Mucosa of gallbladder (tissue), 1 donor: ENCODE measurements around the gene LIME1. TPM values are rescaled to one million over a fixed set of nuclear protein-coding genes. Genes with fewer than 3 reads are reported as not detected.
"Not testable (repeated sequence)": the region's sequence is repeated elsewhere in the genome, so short reads cannot be mapped to it uniquely, and the experiment has no call there.

Experiments used
- DNase-seq: peaks from one replicate; pipeline ENCODE4 v3.0.0-alpha.2; 2020; ENCODE audit warnings: low spot score
- total RNA-seq: library from RNA; stranded (reverse); gene quantifications from one replicate; pipeline ENCODE4 v1.2.1, GENCODE V29; 2021
- donor health status: DM: no; HTN: no; CAD: no.

The LIME1 gene
- total RNA-seq, 1 donor from 2014 or later, result 14.8 TPM

DNA sequence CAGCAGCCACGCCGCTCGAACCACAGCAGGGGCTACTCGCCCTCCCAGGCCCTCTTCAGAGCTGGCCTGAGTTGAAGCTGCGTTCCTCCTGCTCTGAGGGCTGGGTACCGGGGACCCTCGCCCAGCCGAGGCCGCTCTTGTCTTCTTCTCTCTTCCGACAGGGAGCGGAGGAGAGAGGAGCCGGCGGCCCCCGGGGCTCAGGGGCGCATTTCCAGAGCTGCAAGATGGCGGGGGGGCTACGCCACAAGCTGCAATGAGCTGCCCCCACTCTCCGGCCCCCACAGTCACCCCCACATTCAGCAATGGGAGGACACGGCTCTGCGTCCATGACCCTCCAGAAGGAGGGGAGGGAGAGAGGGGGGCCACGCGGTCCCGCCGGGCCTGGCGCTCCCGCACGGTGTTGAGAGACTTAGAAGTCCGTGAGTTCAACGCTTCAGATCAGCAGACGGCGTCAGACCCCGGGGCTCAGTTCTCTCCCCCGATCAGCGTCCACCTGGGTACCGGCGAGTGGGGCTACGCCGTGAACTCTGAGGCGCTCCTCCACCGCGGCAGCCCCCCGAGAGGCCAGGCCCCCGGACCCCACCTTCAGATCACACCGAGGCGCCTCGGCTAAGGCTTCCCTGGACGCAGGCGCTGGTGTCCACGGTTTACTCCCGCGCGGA, 34.7 kb downstream of the LIME1 start:
- DNase-seq, result no peak

DNA sequence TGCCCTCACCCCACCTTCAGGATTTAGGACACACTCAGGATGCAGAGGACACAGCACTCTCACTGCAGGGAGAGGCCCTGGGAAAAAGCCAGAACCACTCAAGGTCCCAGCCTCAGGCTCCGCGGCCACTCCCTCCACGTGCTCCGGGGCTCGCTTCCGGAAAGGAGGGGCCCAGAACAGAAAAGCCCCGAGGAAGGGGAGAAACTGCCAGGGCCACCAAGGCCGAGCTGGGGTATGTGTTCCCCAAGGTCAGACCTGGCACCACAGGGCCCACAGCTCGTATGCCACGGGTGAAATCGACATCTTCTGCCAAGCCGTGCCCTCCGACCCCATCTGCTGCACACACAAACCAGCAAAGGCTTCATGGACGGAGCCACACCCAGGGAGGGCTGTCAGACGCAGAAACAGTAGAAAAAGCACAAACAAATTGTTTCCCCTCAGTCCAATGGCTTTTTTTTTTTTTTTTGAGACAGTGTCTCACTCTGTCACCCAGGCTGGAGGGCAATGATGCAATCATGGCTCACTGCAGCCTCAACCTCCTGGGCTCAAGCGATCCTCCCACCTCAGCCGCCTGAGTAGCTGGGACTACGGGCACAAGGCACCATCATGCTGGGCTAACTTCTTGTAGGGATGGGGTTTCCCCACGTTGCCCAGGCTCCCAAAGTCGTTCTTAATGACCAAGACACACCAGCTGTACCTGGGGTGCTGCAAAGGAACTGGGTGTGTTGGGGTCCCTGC, 36.5 kb downstream of the LIME1 start:
- no peak for DNase-seq

DNA sequence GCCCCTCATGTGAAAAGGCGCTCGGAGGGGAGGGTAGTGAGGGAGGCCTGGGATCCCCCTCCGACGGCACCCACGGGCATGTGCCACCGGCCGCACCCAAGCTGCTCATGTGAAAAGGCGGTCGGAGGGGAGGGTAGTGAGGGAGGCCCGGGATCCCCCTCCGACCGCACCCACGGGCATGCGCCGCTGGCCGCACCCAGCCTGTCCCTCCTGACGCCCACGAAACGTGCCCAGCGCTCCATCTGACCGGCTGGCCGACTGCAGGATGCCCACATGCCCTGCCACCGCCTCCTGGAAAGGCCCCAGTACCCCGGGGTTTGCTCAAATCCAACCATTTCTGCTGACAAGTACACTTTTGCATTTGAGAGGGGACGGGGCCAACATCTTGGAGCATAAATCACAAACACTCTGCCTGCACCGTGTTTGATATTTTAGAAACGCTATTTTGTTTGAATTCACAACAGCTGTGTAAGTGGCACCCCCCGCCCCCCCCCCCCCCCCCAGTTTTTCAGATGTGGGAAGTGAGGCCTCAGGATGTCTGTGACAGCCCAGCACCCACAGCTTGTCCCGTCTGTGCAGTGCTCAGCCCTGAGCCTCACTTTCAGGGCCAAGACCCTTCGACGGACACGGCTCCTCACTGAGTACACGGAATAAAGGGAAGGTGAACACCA, 37.2 kb downstream of the LIME1 start:
- no peak for DNase-seq

DNA sequence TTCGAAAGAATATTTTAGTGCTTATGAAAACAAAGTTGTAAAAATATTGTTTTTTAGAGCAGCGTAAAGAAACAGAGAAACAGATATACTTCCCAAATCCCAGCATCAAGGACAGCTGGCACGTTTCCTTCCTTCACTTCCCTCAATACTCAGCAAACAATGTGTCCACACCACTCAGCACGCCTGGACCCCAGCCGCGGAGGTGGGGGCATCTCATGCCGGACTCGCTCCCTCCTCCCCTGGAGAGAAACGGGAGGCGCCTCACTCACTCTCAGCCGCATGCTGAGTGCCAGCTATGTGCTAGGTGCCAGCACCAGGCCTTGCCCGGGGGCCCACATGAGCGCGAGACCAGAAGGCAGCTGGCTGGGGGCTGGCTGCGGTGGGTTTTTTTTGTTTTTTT, 37.8 kb downstream of the LIME1 start:
- no peak for DNase-seq

DNA sequence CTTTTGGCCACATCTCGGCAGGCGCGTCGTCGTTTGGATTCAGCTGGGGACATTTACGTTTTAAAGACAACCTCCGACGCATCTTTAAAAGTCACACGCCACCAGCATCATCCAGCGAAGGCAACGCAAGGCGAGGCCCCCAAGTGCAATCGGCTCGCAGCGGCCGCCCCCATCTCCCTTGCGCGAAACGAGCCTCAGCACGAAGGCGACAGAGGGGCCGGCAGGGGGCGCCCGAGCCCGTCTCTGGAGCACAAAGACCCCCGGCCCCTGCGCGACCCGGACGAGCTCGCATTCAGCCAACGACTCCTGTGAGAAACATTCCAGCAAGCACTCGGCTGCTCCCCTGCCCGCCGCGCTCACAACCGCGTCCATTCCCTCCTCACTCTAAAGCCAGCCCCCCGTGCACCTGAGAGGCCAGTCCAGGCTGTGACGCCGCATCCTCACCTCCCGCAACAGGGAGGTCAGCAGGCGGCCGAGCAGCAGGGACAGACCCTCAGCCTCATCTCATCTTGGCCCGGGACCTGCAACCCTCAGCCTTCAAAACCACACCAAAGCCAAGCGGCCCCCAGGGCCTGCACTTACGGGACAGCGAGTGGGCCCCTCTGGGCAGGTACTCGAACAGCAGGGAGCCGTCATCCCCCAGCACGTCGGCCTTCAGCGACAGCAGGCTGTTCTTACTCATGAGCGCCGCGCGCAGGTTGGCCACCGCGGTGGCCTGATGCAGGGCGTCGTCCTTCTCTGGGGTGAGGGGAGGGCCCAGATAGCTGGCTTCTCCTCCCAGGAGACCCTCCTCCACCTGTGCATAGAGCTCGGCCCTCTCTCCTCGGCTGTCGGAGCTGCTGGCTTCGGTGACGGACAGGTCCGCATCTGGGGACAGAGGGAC, 38.9 kb downstream of the LIME1 start:
- no peak for DNase-seq

DNA sequence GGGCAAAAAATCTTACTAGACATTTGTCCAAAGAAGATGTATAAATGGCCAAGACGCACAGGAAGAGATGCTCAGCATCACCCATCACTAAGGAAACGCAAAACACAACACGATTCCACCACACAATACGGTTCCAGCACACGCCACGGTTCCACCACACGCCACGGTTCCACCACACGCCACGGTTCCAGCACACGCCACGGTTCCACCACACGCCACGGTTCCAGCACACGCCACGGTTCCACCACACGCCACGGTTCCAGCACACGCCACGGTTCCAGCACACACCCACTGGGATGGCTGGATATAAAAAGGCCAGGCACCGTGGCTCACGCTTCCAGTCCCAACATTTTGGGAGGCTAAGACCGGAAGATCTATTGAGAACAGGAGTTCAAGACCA, 40.4 kb downstream of the LIME1 start:
- DNase-seq, result not testable (repeated sequence)

DNA sequence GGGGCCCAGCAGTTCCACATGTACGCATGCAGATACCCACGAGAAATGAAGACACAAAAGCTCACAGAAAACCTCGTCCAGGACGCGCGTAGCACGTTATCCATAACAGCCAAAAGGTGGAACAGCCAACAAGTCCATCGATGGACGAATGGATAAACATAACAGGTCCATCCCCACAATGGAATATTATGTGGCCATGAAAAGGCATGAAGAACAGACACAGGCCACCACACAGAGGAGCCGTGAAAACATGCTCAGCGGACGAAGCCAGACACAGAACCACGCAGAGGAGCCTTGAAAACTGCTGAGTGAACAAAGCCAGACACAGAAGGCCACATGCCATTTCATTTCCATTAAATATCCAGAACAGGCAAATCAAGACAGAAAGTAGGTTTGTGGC, 41.1 kb downstream of the LIME1 start:
- no peak for DNase-seq

DNA sequence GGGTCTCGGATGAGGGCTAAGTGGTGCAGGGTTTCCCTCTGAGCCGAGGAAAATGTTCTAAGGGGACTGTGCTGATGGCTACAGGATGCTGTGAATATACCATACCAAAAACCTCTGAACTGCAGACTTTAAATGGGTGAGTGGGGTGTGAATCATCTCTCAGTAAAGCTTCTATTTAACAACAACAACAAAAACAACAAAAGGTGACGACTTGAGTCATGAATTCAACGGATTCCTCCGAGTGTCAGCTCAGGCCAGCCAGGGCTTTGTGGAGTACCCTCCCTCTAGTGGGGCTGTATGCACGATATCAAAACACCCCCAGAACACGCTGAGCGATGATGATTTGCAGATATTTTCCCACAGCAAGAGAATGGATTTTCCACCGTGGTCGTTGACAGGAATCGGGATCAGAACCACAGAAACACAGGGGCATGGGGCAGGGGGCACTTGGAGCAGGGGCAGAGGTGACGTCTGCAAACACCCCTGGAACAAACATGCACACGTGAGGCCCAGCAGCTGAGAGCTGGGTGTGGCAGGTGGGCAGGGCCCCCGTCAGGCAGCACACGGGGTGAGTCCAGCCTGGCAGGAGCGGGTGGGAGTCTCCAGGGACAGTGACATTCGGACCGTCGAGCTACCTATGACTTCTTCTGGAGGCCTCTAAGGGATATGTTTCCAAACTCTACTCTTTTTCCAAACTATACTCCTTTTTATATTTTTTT, 41.7 kb downstream of the LIME1 start:
- no peak for DNase-seq

DNA sequence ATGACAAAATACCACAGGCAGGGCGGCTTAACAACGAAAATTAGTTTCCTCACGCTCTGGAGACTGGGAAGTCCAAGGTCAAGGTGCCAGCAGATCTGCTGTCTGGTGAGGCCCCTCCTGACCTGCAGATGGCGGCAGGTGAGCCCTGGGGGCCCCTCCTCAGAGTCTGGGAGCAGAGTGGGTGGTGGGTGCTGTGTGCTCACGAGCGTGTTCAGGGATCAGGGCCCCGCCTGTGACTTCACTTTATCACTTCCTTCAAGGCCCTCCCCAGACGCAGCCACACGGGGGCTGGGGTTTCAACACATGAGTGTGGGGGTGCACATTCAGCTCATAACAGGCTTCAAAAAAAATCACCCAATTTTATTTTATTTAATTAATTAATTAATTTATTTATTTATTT, 42.4 kb downstream of the LIME1 start:
- DNase-seq, result no peak

DNA sequence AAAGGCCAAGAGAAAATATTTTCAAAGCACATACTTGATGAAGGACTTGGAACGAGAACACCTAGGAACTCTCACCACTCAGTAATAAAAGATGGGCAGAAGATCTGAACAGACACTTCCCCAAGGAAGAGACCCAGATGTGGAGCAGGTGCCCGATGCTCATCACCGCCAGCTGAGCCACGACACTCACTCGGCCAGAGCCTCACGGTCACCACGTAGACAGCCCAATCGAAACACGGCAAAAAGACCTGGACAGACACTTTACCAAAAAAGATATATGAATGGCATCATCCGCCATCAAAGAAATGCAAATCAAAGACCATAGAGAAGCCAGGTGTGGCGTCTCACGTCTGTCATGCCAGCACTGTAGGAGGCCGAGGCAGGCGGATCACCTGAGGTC, 44.7 kb downstream of the LIME1 start:
- no peak for DNase-seq

DNA sequence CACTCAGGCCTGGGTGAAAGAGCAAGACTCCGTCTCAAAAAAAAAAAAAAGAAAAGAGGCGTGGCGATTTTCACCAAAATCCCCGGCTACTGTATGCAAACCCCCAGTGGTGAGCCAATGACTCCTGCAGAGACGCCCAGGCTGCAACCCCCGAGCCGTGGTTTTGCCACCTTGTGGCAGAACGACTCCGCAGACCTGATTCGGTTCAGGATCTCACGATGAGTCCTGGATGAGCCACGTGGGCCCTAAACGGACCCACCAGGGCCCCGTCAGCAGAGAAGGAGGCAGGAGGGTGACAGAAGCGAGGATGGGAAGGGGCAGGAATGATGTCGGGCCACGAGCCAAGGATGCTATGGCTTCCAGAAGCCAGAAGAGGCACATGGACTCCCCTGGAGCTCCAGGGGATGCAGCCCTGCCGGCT, 45.6 kb downstream of the LIME1 start:
- DNase-seq, result no peak

DNA sequence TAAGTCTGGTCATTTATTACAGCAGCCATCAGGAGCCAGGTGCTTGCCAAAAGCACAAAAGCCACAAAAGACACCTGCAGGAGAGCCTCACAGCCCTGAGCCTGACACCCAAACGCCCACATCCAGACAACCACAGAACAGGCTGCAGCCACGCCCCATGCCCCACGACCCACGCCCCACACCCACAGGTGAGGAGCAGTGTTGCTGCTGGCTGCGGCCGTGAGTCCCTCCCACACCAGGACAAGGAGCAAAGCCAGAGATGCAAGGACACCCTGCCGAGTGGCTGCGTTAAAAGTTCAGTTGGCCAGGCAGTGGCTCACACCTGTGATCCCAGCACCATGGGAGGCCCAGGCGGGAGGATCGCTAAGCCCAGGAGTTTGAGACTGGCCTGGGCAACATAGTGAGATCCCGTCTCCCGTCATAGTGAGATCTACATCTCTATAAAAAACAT, 46.1 kb downstream of the LIME1 start:
- DNase-seq, result no peak

DNA sequence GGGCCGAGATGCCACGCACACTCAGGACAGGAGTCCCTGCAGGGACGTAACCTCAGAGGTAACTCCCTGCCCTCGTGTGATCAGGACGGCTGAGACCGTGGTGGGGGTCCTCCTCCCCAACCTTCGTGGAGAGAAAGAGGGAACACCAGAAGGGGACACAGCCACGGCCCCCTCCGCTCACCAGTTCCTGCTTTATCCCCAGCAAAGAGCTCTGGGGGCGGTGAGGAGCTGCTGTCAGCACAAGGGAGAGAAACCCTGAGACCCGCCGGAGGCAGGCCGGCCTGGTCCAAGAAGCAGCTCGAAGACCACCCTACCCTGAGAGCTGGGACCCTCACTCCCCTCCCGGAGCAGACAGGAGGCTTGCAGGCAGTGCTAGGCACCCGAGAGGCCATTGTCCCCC, 47.5 kb downstream of the LIME1 start:
- no peak for DNase-seq

DNA sequence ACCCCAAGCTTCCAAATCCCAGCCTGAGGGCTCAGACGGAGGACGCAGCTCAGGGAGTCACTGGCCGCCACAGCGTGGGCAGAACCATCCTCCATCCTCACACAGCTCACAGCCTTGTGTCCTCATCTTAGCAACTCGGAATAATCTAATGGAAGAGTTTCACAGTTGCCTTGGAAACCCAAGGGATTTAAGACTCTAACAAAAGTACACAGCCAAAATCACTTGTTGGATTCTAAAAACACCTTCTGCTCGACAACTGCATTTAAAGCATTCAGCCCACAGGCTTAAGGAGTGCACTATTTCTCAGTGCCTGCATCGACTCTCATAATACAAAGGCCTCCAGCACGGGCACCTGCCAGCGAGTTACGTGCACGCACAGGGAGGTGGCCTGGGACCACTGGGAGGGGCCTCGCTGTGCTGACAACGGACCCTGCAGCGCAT, 49.2 kb downstream of the LIME1 start:
- DNase-seq, result no peak

DNA sequence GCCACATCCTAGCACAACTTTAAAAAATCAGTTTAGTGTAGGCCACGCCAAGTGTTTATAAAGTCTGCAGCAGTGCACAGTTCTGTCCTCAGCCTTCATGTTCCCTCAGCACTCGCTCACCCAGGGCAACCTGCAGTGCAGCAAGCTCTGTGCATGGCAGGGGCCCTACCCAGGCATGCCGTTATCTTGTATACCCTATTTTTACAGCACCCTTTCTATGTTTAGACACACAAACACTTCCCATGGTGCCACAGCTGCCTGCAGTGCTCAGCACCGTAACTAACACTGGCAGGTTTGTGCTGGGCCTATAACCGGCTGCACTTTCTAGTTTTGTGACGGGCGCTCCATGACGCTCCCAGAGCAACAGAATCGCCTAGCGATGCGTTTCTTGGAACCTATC, 50.8 kb downstream of the LIME1 start:
- no peak for DNase-seq

DNA sequence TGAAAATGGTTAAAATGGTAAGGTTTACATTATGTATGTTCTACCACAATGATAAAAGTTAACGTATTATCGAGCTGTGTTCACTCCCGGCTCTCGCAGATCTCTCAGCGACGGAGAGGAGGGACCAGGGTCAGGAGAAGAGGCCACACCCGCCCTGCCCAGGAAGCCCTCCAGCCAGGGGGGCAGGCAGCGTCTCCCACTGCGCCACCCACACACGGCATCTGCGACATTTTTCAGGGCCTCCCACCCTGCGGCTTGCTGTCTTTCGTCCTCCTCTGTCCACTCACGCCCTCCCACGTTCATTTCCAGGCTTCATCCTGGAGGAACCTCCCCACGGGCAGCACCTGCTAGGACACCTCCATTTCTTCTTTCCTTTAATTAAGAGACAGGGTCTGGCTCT, 51.3 kb downstream of the LIME1 start:
- DNase-seq, result no peak

Other genes with a start within 250 kb of the LIME1 start
- 56.3 TPM for gene EEF1A2, start 237.6 kb upstream of the LIME1 start, total RNA-seq
- gene PPDPF, start 215.9 kb upstream of the LIME1 start, total RNA-seq, result 793 TPM
- gene PTK6, start 199.3 kb upstream of the LIME1 start, total RNA-seq, result 11.0 TPM
- not detected for gene SRMS, start 188.9 kb upstream of the LIME1 start, total RNA-seq
- 1.4 TPM for gene FNDC11, start 182.5 kb upstream of the LIME1 start, total RNA-seq
- gene HELZ2, start 162.4 kb upstream of the LIME1 start, total RNA-seq, result 48.9 TPM
- 12.1 TPM for gene GMEB2, start 109.6 kb upstream of the LIME1 start, total RNA-seq
- 11.1 TPM for gene STMN3, start 83.2 kb upstream of the LIME1 start, total RNA-seq
- gene RTEL1, start 78.4 kb upstream of the LIME1 start, total RNA-seq, result 30.2 TPM
- 3.2 TPM for gene TNFRSF6B, start 40.0 kb upstream of the LIME1 start, total RNA-seq
- gene ARFRP1, start 28.7 kb upstream of the LIME1 start, total RNA-seq, result 52.2 TPM
- 34.7 TPM for gene ZGPAT, start 28.6 kb upstream of the LIME1 start, total RNA-seq
- gene SLC2A4RG, start 3.1 kb downstream of the LIME1 start, total RNA-seq, result 93.6 TPM
- 9.0 TPM for gene ZBTB46, start 94.6 kb downstream of the LIME1 start, total RNA-seq
- not detected for gene ABHD16B, start 124.8 kb downstream of the LIME1 start, total RNA-seq
- gene TPD52L2, start 128.6 kb downstream of the LIME1 start, total RNA-seq, result 72.3 TPM
- 53.0 TPM for gene DNAJC5, start 158.5 kb downstream of the LIME1 start, total RNA-seq
- 42.4 TPM for gene UCKL1, start 219.8 kb downstream of the LIME1 start, total RNA-seq
- 26.1 TPM for gene ZNF512B, start 233.3 kb downstream of the LIME1 start, total RNA-seq
- 12.7 TPM for gene SAMD10, start 243.0 kb downstream of the LIME1 start, total RNA-seq
- 74.7 TPM for gene PRPF6, start 244.5 kb downstream of the LIME1 start, total RNA-seq